HCT116 (cell line): ENCODE measurements around the gene ZNF593.

Experiments used
- CEBPB ChIP-seq: IDR thresholded peaks from 2 replicates; pipeline ENCODE4 v1.6.1; 2012; ENCODE audit warnings: low read depth
- EZH2 ChIP-seq: fragments of 200-600 bp; sonication (generic); IDR thresholded peaks from 2 replicates; pipeline ENCODE4 v1.6.1; 2017; ENCODE audit warnings: antibody characterized with exemption, mixed run types
- EZH2phosphoT487 ChIP-seq: fragments of 200-600 bp; IDR thresholded peaks from 2 replicates; pipeline ENCODE4 v1.6.1; 2018; ENCODE audit warnings: antibody characterized with exemption, borderline replicate concordance
- JUND ChIP-seq: IDR thresholded peaks from 2 replicates; pipeline ENCODE4 v1.6.1; 2012
- POLR2A ChIP-seq: IDR thresholded peaks from 2 replicates; pipeline ENCODE4 v1.7.0; 2011; ENCODE audit warnings: borderline replicate concordance; ENCODE audit not compliant: insufficient read depth, insufficient read length; ENCODE audit errors: extremely low read depth
- POLR2AphosphoS5 ChIP-seq: IDR thresholded peaks from 2 replicates; pipeline ENCODE4 v1.6.1; 2011; ENCODE audit warnings: mild to moderate bottlenecking, low read depth, low read length, moderate library complexity
- RAD21 ChIP-seq: IDR thresholded peaks from 2 replicates; pipeline ENCODE4 v1.6.1; 2012; ENCODE audit warnings: low read depth, mild to moderate bottlenecking
- SIN3A ChIP-seq: IDR thresholded peaks from 2 replicates; pipeline ENCODE4 v1.6.1; 2012; ENCODE audit warnings: low read depth
- TCF7L2 ChIP-seq: IDR thresholded peaks from 2 replicates; pipeline ENCODE4 v1.7.0; 2011; ENCODE audit warnings: borderline replicate concordance, inconsistent platforms; ENCODE audit not compliant: insufficient read depth, insufficient read length; ENCODE audit errors: extremely low read depth
- TF ChIP-seq, protein P1 (sequence below), 3 experiments: fragments of 200-600 bp in 1 of 3; sonication (generic) in 1 of 3; IDR thresholded peaks in 2 of 3; conservative IDR thresholded peaks in 1 of 3; 2 replicates each; pipeline ENCODE4 v1.5.1; 2012 to 2017; ENCODE audit warnings: low read depth in 2 of 3, low read length in 2 of 3, antibody characterized with exemption in 1 of 3, borderline replicate concordance in 1 of 3, control low read depth in 1 of 3, mild to moderate bottlenecking in 1 of 3, mixed read lengths in 1 of 3, mixed run types in 1 of 3, moderate library complexity in 1 of 3; ENCODE audit not compliant: insufficient read depth in 1 of 3
- TF ChIP-seq, protein P2 (sequence below): IDR thresholded peaks from 2 replicates; pipeline ENCODE4 v1.6.1; 2012; ENCODE audit warnings: low read depth
- TF ChIP-seq, protein P3 (sequence below): IDR thresholded peaks from 2 replicates; pipeline ENCODE4 v1.6.1; 2011; ENCODE audit warnings: mild to moderate bottlenecking, low read length, moderate library complexity; ENCODE audit not compliant: insufficient replicate concordance; ENCODE audit errors: extremely low read depth
- TF ChIP-seq, protein P4 (sequence below): IDR thresholded peaks from 2 replicates; pipeline ENCODE4 v1.6.1; 2012
- TF ChIP-seq, protein P5 (sequence below): IDR thresholded peaks from 2 replicates; pipeline ENCODE4 v1.6.1; 2012

DNA sequence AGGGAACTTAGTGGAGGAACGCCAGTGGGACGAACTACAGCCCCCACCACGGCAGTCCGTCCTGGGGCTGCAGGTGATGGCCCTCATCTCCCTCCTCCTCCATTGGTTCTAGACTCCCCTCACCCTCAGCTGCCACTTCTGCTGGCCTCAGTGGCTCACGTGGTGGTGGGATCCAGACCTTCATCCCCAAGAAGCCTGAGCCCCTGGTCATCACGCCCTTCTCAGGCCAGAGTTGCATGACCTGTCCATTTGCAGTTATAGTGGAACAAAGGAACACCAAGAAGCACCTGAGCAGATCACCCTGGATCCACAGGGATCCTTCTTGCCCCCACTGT is 23.8 kb upstream of the ZNF593 start:
- TF ChIP-seq, protein P1, sequence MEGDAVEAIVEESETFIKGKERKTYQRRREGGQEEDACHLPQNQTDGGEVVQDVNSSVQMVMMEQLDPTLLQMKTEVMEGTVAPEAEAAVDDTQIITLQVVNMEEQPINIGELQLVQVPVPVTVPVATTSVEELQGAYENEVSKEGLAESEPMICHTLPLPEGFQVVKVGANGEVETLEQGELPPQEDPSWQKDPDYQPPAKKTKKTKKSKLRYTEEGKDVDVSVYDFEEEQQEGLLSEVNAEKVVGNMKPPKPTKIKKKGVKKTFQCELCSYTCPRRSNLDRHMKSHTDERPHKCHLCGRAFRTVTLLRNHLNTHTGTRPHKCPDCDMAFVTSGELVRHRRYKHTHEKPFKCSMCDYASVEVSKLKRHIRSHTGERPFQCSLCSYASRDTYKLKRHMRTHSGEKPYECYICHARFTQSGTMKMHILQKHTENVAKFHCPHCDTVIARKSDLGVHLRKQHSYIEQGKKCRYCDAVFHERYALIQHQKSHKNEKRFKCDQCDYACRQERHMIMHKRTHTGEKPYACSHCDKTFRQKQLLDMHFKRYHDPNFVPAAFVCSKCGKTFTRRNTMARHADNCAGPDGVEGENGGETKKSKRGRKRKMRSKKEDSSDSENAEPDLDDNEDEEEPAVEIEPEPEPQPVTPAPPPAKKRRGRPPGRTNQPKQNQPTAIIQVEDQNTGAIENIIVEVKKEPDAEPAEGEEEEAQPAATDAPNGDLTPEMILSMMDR (IDR thresholded peaks at IDR 0.05 in 2 of 3, conservative IDR thresholded peaks at IDR 0.05 in 1 of 3; ENCODE audit: borderline replicate concordance in 1 of 3, insufficient read depth in 1 of 3, low read depth in 2 of 3, low read length in 2 of 3): no peak
- TF ChIP-seq, protein P2, sequence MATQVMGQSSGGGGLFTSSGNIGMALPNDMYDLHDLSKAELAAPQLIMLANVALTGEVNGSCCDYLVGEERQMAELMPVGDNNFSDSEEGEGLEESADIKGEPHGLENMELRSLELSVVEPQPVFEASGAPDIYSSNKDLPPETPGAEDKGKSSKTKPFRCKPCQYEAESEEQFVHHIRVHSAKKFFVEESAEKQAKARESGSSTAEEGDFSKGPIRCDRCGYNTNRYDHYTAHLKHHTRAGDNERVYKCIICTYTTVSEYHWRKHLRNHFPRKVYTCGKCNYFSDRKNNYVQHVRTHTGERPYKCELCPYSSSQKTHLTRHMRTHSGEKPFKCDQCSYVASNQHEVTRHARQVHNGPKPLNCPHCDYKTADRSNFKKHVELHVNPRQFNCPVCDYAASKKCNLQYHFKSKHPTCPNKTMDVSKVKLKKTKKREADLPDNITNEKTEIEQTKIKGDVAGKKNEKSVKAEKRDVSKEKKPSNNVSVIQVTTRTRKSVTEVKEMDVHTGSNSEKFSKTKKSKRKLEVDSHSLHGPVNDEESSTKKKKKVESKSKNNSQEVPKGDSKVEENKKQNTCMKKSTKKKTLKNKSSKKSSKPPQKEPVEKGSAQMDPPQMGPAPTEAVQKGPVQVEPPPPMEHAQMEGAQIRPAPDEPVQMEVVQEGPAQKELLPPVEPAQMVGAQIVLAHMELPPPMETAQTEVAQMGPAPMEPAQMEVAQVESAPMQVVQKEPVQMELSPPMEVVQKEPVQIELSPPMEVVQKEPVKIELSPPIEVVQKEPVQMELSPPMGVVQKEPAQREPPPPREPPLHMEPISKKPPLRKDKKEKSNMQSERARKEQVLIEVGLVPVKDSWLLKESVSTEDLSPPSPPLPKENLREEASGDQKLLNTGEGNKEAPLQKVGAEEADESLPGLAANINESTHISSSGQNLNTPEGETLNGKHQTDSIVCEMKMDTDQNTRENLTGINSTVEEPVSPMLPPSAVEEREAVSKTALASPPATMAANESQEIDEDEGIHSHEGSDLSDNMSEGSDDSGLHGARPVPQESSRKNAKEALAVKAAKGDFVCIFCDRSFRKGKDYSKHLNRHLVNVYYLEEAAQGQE: no peak
- TF ChIP-seq POLR2AphosphoS5 (no peak), CEBPB (no peak), POLR2A (no peak), EZH2 (no peak), JUND (no peak), SIN3A (no peak), TCF7L2 (no peak), RAD21 (no peak), EZH2phosphoT487 (no peak)
- TF ChIP-seq, protein P3, sequence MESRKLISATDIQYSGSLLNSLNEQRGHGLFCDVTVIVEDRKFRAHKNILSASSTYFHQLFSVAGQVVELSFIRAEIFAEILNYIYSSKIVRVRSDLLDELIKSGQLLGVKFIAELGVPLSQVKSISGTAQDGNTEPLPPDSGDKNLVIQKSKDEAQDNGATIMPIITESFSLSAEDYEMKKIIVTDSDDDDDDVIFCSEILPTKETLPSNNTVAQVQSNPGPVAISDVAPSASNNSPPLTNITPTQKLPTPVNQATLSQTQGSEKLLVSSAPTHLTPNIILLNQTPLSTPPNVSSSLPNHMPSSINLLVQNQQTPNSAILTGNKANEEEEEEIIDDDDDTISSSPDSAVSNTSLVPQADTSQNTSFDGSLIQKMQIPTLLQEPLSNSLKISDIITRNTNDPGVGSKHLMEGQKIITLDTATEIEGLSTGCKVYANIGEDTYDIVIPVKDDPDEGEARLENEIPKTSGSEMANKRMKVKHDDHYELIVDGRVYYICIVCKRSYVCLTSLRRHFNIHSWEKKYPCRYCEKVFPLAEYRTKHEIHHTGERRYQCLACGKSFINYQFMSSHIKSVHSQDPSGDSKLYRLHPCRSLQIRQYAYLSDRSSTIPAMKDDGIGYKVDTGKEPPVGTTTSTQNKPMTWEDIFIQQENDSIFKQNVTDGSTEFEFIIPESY: no peak
- TF ChIP-seq, protein P4, sequence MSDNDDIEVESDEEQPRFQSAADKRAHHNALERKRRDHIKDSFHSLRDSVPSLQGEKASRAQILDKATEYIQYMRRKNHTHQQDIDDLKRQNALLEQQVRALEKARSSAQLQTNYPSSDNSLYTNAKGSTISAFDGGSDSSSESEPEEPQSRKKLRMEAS: no peak
- TF ChIP-seq, protein P5, sequence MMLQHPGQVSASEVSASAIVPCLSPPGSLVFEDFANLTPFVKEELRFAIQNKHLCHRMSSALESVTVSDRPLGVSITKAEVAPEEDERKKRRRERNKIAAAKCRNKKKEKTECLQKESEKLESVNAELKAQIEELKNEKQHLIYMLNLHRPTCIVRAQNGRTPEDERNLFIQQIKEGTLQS: no peak
